ENCODE results near the gene GGA1. TPM values are rescaled to one million over a fixed set of nuclear protein-coding genes. Genes with fewer than 3 reads are reported as not detected.
"Not testable (repeated sequence)": the region's sequence is repeated elsewhere in the genome, so short reads cannot be mapped to it uniquely, and the experiment has no call there.

GGA1 gene
- total RNA-seq, 1 donor from 2014 or later, result 26.3 TPM

DNA sequence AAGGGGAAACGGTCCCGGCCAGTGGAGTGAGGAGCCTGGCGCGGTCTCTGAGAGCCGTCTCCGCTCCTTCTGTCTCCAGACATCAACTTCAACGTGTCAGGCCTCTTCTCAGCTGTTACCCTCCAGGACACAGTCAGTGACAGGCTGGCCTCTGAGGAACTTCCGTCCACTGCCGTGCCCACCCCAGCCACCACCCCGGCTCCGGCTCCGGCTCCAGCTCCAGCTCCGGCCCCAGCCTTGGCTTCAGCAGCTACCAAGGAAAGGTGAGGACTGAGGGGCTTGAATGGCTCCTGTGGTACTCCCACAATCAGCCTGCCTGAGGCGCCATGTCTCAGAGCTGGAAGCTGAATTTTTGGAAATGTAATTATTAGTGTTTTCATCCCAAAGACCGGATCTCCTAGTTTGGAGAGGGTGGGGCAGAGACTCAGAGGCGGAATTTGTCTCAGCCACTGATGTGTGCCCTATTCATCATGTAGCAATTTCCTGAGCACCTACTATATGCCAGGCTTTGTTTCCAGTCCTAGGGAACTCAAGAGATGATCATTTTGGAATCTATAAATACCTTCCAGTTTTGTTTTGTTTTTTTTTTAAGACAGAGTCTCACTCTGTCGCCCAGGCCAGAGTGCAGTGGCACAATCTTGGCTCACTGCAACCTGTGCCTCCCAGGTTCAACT is 42.0 kb downstream of the GGA1 start:
- DNase-seq (ENCODE audit: low read depth, low spot score), result no peak

DNA sequence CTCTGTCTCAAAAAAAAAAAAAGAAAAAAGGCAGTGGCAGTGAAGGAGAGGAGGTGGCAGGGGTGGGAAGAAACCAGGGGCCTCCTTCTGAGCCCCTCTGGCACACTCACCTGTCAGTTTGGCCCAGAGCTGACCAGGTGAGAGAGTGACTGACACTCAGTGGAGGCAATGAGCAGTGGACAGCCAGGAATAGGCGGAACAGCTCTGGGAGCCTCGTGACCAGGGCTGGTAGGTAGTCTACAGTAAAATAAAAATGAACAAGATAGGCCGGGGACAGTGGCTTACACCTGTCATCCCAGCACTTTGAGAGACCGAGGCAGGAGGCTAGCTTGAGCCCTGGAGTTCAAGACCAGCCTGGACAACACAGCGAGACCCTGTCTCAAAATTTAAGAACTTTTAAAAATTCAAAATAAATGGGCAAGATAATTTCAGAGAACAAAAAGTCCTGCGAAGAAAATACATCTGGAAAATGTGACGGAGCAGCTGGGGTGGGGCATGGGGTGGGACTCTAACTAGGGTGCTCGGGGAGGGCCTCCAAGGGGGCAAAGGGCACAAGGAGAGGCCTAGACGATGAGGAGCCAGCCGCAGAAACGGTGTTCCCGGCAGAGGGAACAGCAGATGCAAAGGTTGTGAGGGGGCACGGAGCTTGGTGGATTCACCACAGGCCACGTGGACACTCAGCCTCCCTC is 46.1 kb downstream of the GGA1 start:
- no peak for DNase-seq (ENCODE audit: low read depth, low spot score)

DNA sequence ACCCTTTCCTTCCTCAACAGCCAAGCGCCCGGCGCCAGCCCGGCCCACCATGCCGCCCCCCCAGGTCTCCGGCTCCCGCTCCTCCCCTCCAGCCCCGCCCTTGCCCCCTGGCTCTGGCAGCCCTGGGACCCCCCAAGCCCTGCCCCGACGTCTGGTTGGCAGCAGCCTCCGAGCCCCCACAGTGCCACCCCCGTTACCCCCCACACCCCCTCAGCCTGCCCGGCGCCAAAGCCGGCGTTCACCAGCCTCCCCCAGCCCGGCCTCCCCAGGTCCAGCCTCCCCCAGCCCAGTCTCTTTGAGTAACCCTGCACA is 46.6 kb downstream of the GGA1 start:
- DNase-seq (ENCODE audit: low read depth, low spot score), result no peak

DNA sequence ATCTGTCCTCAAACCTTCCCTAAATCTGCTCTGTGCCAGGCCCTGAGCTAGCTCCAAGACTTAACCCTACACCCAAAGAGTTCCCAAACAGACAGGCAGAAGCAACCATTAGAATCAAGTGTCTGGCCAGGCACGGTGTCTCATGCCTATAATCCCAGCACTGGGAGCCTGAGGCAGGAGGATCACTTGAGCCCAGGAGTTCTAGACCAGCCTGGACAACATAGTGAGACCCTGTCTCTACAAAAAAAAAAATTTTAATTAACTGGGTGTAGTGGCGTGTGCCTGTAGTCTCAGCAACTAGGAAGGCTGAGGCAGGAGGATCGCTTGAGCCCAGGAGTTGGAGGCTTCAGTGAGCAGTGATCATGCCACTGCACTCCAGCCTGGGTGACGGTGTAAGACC is 47.9 kb downstream of the GGA1 start:
- not testable (repeated sequence) for DNase-seq (ENCODE audit: low read depth, low spot score)

DNA sequence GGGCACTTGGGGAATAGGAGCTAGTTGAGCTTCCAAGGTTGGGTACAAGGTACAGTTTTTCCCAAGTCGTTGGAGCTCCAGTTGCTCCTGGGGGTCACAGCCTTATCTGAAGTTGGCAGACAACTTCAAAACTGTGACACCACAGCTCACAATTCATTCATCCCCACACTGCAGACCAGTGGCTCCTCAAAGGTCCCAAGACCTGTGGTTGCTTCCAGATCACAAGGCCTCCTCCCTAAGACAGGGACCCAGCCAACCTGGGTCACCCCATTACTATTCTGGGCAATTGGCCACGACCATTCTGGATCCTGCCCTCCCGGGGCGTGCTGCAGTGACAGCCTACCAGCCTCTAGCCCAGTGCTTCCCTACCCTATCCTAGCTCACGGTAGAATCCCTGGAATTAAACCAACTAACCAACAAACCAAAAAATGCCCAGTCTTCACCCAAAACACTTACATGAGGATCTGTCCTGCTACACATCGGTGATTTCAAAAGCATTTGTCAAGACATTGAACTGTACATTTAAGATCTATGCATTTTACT is 49.0 kb downstream of the GGA1 start:
- DNase-seq (ENCODE audit: low read depth, low spot score), result no peak

DNA sequence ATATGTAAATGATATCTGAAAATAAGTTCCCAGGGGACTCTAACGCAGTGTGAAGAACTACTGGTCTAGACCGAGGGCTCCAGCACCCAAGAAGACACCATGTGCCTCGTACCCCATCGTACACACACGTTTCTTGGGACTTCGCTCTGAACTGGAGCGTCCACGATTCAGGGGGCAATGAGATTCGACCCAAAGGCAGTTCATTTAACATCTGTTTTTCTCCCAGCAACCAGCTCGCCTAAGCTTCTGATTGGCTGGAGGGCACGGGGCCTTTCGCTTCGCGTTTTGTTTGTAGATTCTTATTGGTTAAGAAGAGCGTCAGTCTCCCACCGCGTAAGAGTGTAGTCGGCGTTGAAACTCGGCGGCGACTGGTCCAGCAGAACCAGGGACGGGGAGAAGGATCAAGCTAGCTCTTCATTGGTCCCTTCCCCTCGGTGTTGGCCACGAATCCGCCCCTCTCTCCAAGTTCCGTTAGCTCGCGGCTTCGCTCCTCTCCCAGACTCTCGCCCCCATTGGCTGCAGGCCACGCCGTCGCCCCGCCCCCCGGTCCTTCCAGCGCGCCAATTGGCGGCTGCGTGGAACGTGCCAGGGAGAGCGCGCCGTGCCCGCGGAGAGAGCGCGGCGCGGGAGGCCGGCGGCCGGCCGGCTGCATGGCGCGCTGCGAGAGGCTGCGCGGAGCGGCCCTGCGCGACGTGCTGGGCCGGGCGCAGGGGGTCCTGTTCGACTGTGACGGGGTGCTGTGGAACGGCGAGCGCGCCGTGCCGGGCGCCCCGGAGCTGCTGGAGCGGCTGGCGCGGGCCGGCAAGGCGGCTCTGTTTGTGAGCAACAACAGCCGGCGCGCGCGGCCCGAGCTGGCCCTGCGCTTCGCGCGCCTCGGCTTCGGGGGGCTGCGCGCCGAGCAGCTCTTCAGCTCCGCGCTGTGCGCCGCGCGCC is 49.8 kb downstream of the GGA1 start, which contains the start of gene PDXP:
PDXP (plus strand) TSS at position 591 of the 933 bp plus-strand sequence; CDS start at position 651, 60 bp downstream.
- DNase-seq (ENCODE audit: low read depth, low spot score), result peak; percentile 100

DNA sequence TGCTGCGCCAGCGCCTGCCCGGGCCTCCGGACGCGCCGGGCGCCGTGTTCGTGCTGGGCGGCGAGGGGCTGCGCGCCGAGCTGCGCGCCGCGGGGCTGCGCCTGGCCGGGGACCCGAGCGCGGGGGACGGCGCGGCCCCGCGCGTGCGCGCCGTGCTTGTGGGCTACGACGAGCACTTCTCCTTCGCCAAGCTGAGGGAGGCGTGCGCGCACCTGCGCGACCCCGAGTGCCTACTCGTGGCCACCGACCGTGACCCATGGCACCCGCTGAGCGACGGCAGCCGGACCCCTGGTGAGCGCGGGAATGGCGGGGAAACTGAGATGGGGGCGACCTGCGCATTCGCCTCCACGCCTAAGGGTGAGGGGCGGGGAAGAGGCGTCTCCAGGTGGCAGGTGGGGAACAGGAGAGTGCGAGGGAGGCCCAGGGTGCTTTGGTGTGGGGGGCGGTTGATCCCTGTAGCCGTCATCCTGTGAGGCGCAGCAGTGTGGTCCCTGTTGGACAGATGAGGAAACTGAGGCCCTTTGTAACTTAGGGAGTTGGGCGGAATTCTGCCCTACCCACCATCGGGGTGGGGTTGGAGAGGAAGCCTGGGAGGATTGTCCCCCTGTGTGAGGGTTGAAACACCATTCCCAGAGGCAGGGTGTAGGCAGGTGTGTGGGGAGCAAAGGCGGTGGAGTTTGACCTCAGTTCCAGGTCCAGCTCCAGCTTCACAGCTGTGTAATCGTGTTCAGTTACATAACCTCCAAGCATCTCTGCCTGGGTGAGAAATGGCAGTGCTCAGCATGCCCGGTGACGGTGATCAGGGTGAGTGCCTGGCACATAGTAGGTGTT is 50.6 kb downstream of the GGA1 start:
- DNase-seq (ENCODE audit: low read depth, low spot score), result no peak

DNA sequence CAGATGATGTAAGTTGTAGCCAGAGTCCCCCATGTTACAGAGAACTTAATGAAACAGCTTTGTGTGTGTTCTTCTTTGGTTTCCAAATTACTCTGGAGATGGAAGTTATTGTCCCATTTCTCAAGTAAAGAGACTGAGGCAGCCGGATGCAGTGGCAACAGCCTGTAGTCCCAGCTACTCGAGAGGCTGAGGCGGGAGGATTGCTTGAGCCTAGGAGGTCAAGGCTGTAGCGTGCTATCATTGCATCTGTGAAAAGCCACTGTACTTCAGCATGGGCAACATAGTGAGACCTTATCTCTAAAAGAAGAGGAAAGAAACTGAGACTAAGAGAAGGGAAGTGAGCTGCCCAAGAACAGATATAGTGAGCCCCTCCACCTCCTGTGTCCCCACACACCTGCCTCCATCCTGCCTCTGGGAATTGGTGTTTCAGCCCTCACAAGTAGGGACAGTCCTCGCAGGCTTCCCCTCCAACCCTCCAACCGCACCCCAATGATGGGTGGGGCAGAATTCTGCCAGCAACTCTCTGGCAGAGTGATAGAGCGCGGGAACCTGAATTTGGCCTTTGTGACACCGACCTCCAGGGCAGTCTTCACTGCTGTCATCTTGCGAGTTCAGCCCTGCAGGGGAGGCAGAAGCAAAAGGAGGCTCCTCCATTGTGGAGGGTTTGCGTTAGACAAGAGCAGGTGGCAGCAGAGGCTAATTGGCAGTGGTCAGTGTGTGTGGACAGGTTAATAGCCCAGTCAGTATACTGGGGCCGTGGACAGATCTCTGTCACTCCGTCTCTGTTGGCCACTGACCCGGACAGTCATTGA is 51.5 kb downstream of the GGA1 start:
- DNase-seq (ENCODE audit: low read depth, low spot score), result no peak

DNA sequence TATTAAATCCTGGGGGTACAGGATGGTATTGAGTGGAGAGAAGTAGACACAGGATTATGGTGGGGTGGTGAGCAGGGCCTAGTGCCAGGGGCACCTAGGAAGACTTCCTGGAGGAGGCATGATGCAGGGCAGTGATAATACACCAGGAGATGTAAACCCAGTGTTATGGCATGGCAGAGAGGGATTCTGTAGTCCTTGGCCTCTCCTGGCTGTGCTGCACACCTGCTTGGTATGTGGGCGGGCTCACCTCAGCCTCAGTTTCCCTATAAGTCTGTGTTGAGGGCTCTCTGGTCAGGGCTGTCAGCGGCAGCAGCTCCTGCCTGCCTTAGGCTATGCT is 52.0 kb downstream of the GGA1 start:
- no peak for DNase-seq (ENCODE audit: low read depth, low spot score)

DNA sequence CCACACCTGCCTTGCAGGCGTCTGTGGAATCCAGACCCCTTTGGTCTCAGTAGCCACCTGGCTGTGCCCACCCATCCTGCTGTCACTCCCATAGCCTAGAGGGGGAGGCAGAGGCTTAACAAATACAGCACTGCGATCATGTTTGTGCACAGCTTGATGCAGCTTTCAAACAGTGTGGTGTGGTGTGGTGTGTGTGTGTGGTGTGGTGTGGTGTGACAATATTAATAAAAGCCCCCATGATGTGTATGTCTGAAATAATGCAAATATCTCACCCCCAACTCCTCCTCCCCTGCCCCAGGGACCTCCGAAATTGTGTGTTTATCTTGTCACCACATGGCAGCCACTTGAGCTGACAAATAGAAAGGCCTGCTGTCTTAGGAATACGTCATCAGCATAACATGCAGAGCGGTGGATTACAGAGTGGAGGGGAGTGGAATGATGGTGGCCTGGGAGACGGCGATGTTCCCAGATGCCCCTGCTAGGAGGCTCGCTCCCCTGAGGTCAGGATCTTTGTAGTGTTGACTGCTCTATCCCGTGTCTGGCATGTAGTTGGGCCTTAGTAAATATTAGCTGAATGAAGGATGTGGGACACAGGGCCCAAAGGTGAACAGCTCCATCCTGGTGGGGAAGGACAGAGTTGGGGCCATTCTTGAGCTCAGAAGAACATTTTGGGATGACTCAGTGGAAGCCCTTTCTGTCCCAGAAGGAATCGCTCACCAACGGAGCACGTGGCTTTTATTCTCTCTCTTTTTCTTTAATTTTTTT is 52.7 kb downstream of the GGA1 start:
- DNase-seq (ENCODE audit: low read depth, low spot score), result no peak

DNA sequence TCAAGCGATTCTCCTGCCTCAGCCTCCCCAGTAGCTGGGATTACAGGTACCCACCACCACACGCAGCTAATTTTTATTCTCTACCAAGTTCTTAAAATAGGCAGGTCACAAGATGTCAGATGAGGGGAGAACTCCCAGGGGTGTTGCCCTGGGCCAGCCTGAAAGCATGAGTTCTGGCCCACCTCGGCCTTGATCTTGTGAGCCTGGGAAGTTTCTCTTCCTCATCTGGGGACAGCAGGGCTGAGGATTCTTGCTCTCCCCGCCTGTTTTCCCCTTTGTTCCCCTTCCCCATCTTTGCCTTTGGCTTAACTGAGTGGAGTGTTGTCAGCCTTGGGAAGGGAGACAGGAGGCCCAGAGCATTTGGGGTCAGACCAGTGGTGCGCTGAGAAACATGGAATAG is 53.4 kb downstream of the GGA1 start:
- DNase-seq (ENCODE audit: low read depth, low spot score), result no peak

DNA sequence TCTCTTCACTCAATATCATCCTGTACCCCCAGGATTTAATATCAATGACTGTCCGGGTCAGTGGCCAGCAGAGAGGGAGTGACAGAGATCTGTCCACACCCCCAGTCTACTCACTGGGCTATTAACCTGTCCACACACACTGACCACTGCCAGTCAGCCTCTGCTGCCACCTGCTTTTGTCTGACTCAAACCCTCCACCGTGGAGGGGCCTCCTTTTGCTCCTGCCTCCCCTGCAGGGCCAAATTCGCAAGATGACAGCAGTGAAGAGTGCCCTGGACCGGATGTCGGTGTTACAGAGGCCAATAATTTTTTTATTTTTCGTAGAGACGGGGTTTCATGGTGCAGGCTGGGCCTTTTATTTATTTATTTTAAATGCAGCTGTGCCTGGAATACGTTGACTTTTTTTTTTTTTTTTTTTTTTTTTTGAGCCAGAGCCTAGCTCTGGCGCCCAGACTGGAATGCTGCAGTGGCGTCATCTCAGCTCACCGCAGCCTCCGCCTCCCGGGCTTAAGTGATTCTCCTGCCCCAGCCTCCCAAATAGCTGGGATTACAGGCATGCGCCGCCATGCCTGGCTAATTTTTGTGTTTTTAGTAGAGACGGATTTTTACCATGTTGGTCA is 55.0 kb downstream of the GGA1 start:
- no peak for DNase-seq (ENCODE audit: low read depth, low spot score)

DNA sequence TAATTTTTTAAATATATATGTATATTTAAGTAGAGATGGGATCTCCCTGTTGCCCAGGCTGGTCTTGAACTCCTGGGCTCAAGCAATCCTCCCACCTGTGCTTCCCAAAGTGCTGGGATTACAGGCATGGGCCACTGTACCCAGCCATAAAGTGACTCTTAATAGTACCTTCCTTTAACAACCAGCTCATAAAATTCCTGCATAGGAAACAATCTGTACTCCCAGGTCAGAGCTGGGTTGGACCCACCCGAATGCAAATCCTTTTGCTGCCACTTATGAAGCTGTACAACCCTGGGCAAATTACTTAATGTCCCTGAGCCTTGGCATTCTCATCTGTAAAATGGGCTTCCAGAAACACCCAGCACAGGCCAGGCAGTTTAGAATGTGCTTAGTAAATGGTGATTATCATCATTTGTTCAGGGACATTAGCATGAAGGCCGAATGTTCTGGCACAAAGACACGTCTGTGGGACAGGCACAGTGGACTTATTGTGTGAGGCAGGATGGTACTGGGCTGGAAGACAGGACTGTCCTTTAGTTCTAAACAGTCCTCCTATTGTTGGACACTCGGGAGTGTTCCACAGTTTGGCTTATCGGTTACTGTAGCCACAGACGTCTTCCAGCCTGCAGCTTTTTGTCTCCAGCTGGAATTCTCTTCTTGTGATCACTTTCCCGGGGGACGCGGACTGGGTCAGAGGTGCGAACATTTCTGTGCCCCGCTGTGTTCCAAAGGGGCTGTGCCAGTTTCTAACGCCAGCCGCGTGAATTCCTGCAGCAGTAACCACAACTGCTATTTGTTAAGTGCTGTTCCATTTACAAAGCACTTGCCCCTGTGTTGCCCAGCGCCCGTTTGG is 55.8 kb downstream of the GGA1 start:
- DNase-seq (ENCODE audit: low read depth, low spot score), result no peak

DNA sequence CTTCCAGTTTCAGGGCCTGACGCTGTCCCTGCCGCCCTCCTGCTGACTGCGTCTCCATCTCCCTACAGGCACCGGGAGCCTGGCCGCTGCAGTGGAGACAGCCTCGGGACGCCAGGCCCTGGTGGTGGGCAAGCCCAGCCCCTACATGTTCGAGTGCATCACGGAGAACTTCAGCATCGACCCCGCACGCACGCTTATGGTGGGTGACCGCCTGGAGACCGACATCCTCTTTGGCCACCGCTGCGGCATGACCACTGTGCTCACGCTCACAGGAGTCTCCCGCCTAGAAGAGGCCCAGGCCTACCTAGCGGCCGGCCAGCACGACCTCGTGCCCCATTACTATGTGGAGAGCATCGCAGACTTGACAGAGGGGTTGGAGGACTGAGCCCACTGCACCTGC is 56.9 kb downstream of the GGA1 start:
- DNase-seq (ENCODE audit: low read depth, low spot score), result no peak

DNA sequence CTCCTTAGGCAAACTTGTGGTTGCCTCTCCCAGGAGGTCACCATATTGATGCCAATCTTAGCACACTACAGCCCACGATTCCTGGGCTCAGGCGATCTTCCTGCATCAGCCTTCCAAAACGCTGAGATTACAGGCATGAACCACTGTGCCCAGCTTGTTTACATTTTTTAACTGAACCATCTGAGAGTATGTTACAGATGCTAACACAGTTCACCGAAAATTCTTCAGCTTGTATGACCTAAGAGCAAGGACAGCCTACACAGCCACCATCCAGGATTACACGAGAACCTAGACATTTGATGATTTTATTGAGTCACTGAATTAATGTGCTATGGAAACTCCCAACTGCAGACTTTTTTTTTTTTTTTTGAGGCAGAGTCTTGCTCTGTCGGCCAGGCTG is 61.0 kb downstream of the GGA1 start:
- no peak for DNase-seq (ENCODE audit: low read depth, low spot score)

DNA sequence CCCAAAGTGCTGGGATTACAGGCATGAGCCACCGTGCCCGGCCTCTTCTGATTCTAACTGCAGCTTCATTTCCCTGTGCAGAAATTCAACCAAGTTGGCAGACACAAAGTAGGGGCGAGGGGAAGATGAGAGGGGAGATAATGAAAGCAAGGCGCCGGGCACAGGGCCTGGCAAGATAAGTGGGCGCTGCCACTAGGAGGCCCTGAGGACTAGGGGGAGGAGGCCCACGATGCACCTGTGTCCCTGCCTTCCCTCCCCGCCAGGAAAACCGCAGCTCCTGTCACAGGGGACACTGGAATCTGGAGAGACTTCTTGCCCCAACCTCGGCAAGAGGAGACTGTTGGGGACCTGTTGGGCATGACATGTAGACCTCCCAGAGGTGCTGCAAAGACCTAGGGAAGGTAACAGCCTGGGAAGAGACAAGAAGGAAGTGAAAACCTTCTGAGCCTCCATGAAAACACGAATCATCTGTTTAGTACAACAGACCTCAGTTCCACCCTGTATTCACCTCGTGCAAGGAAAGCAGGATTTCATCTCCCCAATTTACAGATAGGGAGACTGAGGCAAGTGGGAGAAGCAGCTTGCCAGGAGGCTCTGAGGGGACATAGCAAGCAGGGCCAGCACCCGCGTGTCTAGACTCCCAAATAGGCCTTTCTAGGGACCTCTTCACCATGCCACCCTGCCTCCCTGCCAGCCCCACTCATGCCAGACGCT is 63.7 kb downstream of the GGA1 start:
- DNase-seq (ENCODE audit: low read depth, low spot score), result no peak

DNA sequence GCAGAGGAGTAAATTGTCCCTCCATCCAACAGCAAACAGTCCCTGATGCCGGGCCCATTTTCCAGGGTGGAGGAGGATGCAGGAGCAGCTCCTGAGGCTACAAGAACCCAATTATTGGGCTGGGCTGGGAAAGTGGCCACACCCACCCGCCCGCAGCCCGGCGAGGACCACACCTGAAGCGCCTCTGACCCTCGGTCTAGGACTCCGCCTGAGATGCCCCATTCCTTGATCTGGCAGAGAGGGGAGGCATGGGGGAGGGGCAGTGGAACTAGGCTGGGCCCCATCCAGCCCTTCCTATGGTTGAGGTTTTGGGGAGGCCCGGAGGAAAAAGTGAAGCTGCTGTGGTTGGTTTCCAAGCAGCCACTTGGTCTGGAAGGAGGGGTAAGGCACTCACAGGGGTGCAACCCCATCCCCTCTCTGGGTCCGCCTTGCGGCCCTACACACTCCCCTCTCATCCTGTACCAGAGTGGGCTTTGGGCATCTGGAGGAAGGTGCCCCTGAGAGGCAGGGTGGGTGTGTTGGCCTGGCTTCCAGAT is 64.4 kb downstream of the GGA1 start:
- no peak for DNase-seq (ENCODE audit: low read depth, low spot score)
